HG02610 (cell line): ENCODE measurements around the gene PPIL6.
A peak's percentile ranks its signal among the peaks of the same experiment; 100 is the strongest.
"Not testable (repeated sequence)": the region's sequence is repeated elsewhere in the genome, so short reads cannot be mapped to it uniquely, and the experiment has no call there.

Experiments
- ATAC-seq: cut with Tn5 transposase; IDR thresholded peaks from one replicate; pipeline ENCODE4 v1.9.1; 2021; ENCODE audit warnings: mild to moderate bottlenecking, moderate library complexity; ENCODE audit not compliant: unreplicated experiment

The PPIL6 gene

DNA sequence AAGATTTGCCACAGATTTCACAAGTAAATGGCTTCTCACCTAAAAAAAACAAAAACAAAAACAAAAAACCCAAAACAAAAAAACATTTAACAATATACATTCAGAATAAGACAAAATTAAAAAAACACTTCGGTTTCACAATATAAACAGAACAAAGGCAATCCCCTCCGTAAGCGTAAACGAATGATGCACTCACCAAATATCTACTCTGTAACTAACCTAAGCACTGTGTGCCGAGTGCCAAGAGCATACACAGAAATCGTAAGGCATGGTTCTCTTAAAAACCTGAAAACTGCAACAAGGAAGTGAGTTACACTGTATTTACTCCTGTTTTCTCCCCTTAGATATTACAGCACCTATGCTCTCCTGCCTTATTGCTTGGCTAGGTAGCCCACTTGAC, 27.3 kb upstream of the PPIL6 start:
- no peak for ATAC-seq

DNA sequence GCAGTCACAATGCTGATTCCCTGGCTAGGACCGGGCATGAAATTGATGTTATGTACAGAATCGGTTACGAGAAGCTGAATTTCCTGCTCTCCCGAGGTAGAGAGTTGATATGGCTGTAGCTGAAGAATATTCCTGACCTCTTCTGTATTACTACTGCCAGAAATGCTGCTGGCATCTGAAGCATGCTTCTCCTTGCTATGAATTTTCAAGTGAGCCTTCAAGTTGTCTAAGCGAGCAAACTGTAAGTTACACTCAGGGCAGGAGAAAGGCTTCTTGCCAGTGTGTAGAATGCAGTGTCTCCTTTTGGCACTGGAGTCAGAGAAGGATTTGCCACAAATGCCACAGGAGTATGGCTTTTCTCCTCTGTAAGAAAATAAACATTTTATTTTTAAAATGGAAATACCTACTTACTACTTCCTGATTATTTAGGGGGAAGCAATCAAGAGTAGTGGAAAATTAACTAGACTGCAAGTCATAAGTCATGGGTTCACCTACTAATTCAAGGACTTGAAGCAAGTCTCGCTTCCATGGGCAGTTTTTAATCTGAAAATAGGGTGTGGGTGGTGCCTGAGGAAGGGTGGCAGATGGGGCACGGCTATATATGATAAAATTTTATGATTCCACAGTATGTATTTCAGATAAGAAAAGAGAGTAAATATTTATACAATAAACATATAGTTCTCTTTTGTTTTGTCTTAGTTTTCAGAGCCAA, 25.9 kb upstream of the PPIL6 start:
- ATAC-seq: no peak

DNA sequence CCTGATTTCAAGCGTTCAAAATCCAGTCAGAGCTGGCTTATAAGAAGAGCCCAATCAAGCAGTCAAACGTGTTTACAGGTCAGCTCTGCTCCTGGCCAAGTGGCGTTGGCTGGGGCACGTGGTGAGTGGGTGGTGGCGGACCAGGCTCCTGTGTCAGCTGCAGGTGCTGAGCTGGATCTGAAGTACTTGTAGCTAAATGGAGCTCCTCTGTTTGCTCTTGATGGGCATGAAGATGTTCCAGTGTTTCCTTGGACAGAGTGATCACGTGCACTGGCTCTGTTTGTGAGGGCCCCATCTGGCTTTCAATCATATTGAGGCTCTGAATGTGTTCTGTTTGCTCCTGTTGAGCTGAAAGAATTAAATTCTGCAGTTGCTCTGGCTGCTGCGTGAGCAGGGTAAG, 25.3 kb upstream of the PPIL6 start:
- no peak for ATAC-seq

DNA sequence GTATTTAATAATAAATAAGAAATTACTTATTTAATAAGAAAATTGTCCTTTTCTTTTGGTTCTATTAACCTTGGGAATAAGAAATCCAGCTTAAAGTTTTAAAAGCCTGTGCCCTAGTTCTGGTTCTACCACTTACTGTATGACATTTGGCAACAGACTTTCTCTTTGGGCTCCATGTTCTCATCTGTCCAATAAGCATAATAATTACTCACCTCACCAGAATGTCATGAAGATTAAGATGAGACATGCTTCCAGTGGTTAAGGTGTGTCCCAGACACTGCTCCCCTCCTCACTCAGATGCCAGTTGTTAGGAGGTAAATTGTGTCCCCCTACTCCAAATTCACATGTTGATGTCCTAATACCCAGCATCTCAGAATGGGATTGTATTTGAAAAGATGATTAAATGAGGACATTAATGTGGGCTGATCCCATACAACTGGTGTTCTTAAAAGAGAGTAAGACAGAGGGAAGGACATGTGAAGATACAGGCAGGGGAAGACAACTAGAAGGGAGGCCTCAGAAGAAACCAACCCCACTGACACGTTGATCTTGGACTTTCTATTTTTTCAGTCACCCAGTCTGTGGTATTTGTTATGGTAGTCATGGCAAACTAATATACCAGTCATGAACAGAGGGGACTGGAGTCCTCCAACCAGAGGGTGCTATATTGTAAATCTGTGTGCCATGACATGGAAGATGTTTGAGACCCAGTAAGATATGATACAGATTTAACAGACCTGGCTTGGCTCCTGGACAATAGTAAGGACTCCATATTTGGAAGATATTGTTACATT, 21.5 kb upstream of the PPIL6 start:
- ATAC-seq: no peak

DNA sequence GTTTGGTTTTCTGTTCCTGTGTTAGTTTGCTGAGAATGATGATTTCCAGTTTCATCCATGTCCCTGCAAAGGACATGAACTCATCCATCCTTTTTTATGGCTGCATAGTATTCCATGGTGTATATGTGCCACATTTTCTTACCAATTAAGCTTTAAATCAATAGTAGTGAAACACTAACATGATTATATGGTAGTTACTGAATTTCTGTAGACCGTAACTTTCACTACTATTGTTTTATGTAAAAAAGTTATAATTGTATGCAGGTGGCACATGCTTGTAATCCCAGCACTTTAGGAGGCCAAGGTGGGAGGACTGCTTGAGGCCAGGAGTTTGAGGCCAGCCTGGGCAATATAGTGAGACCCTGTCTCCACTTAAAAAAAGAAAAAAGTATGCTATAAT, 20.8 kb upstream of the PPIL6 start:
- not testable (repeated sequence) for ATAC-seq

DNA sequence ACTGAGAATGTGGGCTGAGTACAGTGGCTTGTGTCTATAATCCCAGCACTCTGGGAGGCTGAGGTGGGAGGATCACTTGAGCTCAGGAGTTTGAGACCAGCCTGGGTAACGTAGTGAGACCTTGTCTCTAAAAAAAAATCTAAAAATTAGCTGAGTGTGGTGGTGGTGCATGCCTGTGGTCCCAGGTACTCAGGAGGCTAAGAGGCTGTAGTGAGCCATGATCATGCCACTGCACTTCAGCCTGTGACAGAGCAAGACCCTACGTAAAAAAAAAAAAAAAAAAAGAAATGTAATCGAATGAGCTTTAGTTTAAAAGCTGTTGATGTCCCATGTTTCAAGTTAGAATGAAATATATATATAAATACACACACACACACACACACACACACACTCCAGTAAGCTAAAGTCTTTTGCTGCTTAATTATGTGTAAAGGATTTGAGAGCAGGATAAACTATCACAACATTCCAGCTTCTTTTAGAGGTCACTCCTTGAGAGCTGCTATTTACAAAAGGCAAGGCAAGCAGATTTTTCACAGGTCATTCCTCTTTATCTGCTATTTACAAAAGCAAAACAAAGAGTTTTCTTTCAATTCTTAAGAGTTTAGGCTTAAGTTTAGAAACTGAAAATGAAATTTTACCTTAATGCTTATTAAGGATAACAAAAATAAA, 19.9 kb upstream of the PPIL6 start:
- ATAC-seq: no peak

DNA sequence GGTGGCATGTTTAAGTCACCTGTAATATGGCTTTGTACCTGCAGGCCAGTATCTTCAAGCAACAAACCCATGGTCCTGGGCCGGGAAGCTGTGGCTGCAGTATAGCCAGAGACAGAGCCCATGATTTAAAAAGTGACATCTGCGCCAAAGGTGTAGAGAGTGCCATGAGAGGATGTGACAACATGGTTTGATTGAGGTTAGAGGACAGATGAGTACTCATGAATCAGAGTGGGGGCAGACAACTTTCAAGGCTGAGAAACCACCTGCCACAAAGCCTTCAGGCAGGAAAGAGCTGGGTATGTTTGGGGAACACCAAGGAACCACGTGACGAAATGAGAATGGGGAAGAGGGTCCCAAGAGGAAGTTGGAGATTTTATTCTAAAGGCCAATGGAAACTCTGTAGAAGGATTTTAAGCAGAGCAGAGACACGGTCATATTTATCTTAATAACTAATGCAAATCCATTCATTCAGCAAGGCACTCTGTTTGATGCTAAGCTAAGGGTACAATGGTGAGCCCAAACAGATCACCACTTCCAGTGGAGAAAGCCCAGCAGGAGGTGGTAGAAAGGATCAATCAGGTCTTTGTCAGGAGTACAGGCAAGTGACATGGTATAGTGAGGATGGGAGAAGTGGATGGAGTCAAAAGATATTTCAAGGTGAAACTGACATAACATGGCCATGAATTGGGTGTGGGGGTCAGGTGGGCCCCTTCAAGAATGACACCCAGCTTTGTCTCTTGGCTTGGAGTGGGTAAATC, 18.5 kb upstream of the PPIL6 start:
- peak; percentile 34 for ATAC-seq

DNA sequence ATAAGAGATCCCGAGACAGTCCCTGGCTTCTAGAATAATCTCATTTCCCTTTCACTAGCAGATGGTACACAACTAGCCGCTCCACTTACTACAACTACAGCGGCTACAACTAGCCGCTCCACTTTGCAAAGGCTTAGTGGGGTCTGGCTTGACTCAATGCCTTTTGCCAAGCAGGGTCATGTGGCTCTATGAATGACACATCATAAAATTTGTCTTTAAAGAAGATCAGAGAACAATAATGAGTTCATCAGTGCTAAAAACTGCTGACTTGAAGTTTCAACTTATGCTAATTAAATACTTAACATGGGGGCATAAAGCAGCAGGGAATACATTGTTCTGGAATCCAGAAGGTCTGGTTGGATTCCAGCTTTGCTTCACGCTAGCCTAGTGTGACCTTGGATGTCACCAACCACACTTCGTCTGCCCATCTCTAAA, 17.2 kb upstream of the PPIL6 start:
- no peak for ATAC-seq

DNA sequence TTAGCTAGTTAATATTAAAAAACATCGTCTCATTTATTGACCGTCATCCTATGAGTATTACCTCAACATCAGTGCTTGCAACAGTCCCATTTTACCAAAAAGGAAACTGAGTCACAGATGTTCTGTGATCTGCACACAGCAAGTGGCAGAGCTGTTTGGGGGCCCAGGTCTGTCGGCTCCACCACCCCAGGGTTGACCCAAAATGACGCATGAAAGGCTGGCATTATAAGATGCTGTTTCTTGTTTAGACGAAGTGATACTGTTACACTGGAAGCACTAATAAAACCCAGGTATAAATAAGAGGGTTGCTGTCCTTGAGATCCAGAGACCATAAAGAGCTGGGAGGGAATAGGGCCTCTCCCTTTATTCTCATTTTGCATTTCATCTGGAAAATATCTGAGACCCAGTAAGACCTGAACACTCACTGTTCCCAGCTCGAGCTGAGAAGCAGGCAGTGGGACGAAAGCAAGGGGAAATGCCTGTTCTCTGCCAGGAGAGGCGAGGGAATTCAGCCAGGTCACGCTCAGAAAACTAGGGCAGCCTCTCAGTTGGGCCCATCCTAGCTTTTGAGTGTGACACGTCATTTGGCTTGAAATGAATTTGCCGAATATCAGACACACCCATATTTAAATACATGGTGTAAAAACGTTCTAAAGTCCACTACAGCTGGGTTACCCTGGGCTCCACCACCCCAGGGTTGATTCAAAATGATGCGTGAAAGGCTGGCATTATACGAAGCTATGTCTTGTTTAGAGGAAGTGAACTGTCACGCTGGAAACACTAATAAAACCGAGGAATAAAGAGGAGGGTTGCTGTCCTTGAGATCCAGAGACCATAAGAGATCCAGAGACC, 16.5 kb upstream of the PPIL6 start:
- ATAC-seq: no peak

DNA sequence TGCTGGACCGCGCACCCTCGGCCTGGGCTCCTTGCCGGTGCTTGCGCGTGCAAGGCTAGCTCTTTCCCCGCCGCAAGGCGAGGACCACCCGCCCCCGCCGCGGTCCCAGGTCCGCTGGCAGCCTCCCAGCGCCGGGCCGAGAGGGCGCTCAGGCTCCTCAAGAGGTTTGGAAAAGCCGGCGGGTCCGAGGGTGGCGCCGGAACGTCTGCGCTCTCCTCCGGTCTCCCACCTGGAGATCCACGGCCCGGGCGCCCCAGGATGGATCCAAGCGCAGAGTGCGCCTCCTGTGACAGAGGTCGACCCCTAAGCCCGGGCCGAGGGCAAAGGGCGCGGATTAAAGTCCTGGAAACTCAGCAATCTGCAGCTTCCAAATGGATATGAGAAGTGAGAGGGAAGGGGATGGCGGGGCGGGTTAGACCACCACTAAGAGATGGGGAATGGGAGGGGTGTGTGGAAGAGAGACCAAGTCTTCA, 15.7 kb upstream of the PPIL6 start:
- peak; percentile 0 for ATAC-seq

DNA sequence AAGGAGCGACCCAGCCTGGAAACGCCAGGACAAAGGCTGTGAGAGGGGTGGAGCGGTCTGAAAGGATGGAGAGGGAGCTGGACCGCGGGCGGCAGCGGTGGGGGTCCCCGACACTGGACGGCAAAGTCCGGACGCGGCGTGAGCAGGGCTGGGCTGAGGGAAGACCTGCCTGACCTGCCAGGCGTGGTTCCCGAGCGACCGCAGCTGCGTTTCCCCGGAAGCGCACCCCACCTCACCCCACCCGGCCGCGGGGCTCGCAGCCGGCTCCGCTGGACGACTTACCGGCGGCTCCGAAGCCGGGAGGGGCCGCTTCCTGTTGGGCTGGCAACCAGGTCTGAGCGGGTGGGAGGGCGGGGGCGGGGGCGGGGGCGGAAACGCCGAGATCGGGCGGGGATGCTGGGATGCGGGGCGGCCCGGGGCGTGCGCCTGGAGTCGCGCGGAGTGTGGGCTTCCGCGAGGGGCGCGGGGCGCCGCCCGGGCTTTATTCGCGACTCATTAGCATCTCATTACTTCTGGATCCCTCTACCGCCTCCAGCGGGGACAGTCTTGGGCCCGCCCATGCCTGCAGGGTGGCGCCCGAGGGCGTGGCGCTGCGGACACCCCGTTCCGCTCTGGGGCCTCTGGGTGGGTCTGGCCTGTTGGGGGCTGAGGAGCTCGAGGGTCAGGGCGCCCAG, 15.1 kb upstream of the PPIL6 start, which contains the start of gene MICAL1:
TSS of gene MICAL1 (minus strand) at position 336 of the 674 bp plus-strand sequence. CDS start 1,576 bp downstream, outside the sequence.
- peak; percentile 51 for ATAC-seq

DNA sequence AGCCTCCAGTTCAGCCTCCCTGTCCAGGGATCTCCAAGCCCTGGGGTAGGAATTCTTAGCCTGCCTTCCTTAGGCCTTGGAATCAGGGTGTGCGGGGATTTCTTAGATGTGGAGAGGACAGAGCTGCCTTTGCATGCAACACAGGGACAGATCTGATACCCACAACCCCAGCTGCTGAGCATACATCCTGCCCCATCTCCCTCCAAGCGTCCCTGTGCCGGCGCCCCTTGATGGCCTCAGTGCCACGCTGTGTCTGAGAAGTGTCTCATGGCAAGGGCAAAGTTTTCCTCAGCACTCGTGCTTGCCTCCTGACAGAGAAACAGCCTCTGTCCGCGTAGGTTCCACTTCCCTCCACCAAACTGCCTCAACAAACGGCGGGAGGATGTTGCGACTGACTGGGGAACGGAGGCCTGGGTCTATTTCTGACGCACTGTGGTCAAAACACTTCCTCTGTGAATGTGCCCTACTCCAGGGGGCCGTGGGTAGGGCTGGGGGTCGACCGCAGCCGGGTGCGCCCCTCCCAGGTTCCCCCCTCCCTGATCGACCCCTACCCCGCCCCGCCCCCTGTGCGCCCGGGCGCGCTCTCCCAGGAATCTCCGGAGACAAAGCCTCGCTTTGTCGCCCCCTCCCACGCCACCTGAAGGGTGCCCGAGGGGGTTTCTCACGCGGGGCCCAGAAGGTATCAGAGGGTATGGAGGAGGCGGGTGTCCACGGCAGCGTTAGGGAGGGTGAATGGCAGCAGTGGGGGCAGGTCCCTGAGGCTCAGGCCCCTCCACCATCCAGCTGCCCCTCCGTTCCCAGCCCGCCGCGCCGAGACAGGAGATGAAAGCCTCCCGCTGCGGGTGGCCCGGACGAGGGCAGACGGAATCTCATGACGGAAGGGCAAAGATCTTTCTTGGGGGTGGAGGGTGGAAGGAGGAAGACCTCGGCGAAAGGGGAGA, 14.3 kb upstream of the PPIL6 start:
- peak; percentile 30 for ATAC-seq

DNA sequence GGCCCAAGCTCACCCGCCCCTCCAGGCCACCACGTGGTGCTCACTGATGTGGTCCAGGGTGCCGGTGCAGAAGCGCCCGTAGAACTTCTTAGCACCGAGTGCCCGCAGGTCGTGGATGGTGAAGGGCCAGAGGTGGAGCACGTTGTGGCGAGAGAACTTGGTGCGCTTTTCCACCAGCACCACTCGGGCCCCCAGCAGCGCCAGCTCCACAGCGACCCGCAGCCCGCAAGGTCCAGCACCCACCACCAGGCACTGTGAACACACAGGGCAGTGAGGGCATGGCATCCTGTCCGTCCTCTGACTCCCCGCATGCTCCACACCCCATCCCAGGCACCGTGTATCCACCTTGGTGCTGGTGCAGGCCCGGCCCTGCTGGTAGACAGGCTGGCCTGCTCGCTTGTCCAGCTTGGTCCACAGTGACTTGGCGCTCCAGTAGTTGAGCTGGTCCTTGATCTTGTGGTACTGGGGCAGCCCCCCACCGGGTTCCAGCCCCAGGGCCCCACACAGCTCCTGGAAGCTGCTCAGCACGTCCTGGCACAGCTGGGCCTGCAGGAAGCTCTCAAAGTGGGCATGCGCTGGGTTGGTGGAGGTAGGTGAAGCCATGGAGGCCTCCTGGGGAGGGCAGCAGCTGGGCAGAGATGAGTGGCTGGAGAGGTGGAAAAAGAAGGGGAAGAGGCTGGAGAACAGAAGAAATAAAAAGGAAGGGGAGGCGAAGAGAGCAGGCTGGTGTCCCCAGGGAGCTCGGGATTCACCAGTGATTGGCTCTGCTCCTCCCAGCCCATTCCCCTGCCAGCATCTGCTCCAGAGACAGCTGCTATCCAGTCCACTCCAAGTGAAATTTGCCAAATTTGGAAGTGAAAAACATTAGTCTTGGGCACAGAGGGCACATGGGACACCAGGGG, 13.4 kb upstream of the PPIL6 start:
- ATAC-seq: no peak

DNA sequence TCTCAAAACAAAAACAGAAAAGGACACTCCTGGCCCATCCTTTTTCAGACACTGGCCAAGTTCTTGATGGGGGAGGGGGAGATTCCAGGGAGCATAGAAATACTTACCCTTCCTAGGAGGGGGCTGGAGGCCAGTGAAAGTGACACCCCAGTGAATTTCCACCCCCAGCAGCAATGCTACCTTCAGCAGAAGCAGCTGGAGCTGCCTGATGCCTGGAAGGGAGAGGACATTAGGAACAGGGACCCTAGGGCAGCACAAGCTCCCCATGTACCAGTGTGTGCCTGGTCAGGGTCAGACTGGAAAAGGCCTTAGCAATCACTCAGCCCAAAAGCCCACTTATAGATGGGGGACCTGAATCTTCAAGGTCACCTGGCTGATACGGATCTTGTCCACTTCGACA, 12.7 kb upstream of the PPIL6 start:
- ATAC-seq: no peak

DNA sequence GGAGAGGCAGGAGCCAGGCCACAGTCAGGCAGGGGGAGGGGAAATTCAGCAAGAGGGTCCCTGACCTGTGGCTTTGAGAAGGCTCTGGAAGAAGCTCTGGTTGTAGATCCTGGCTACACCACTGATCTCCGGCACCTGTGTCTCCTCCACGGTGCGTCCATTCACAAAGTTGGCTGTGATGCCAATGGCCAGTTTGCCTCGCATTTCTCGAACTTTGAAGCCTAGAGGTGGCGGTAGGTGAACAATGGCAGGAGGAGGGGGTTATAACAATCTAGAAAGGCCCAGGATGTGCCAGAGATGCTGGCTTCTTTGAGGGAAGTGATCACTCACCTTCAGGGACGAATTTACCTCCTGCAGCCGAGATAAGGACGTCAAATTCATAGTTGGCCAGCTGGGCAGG, 11.8 kb upstream of the PPIL6 start:
- ATAC-seq: no peak

DNA sequence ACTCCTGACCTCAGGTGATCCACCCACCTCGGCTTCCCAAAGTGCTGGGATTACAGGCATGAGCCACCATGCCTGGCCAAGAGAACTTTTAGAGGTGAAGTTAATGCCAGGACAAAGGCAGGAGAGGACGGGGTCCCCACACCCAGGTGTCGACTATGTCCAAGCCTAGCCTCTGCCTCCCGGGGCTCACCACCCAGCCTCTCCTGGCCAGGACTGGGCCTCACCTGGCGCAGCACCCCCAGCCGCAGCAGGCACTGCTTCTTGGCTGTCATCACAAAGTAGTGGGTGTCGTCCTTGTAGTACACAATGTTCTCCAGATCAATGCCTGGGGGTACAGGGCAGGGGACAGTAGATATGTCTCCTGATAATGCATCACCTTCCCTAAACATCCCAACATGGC, 10.9 kb upstream of the PPIL6 start:
- no peak for ATAC-seq

DNA sequence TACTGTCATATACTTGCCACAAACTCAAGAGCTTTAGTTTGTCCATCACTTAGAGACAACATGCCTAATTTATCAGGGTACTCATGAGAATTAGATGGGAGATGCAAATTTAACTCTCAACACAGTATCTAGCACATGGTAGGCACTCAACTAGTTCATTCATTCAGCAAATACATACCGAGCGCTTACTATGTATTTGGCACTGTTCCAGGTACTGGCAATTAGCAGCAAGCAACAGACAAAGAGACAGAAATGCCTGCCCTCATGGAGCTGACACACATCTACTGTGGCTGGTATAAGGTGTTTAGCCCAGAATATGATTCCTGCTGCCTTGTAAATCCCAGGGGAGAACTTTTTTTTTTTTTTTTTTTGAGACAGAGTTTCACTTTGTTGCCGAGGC, 10.4 kb upstream of the PPIL6 start:
- no peak for ATAC-seq
